Left lobe of liver (tissue), 2 donors: ENCODE data around the gene SIGLEC9. TPM values are rescaled to one million over a fixed set of nuclear protein-coding genes. Genes with fewer than 3 reads are reported as not detected.
"Not testable (repeated sequence)": the region's sequence is repeated elsewhere in the genome, so short reads cannot be mapped to it uniquely, and the experiment has no call there.

ENCODE experiments used
- ATAC-seq: fragments of 200-7000 bp; cut with Tn5 transposase; one replicate; pipeline ENCODE4 v1.9.1; 2020; ENCODE audit warnings: mild to moderate bottlenecking, moderate library complexity
- DNase-seq: peaks from one replicate; pipeline ENCODE4 v3.0.0-alpha.2; 2020; ENCODE audit warnings: low spot score
- total RNA-seq: library from RNA; stranded (reverse); gene quantifications from one replicate; pipeline ENCODE4 v1.2.1, GENCODE V29; 2021
- donor health status: DM: no; HTN: no; CAD: no; lungs with moderate emphysema.
- donor health status: DM: no; HTN: yes; CAD: no.

SIGLEC9 gene
- total RNA-seq, 1 donor from 2014 or later: 4.8 TPM

DNA sequence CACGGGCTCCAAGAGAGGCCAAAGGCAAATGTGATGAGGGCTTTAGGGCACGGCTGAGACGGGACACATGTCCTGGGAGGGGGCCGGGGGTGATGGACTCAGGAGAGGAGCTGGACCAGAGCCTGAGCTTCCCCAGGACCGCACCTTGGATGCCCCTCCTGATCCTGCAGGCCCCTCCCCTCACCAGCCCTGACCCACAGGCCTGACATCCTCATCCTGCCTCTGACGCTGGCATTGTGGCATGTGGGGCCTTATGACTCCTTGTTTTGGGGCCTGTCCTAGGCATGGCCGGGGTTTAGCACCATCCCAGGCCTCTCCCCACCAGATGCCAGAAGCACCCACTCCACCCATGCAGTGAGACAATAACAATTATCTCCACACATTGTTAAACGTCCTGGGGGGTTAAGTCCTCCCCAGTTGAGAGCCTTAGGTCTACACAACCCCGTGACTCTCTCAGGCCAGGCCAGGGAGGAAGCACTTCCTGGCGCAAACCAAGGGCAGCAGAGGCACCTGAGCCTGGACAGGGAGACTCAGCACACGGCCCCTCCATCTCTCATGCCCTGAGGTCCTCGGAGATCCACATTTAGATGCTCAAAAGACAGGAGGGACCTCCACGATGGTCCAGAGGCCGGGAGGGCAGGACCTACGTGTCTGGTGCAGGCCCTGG is 18.2 kb downstream of the SIGLEC9 start:
- not testable (repeated sequence) for DNase-seq
- peak; percentile 31 for ATAC-seq

DNA sequence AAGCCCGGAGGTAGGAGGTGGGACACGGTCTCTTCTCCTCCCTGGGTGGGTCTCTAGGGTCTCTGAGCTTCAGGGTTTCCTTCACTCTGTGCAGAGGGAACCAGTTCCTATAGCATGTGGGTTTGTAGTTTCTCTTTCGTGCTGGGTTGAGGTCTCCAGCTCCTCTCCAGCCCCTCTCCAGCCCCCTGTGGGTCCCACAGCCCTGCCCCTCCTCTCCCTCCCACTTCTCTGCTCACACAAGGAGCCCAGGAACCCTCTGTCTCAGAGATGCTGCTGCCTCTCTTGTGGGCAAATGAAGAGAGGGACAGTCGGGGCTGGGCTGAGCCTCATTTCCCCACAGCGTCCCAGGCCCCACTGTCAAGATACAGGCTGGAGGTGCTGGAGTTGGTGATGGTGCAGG is 18.8 kb downstream of the SIGLEC9 start:
- ATAC-seq: no peak

DNA sequence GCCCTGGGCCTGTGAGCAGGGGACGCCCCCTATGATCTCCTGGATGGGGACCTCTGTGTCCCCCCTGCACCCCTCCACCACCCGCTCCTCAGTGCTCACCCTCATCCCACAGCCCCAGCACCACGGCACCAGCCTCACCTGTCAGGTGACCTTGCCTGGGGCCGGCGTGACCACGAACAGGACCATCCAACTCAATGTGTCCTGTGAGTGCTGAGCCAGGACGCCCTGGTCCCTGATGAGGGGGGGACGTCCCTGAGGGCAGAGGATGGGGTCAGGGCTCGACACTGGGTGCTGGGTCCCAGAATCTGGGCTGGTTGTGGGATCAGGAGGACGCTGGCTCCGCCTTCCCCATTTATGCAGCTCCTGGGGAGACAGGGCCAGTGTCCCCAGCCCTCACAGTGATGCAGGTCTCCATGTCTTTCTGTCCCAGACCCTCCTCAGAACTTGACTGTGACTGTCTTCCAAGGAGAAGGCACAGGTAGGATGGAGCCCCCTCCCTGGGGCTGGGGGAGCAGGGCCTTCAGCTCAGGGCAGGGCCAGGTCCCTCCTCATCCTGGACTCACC is 19.9 kb downstream of the SIGLEC9 start:
- DNase-seq (no peak), ATAC-seq (no peak)

More for the DNA sequence above, 18.8 kb downstream of the SIGLEC9 start:
- no peak for DNase-seq

DNA sequence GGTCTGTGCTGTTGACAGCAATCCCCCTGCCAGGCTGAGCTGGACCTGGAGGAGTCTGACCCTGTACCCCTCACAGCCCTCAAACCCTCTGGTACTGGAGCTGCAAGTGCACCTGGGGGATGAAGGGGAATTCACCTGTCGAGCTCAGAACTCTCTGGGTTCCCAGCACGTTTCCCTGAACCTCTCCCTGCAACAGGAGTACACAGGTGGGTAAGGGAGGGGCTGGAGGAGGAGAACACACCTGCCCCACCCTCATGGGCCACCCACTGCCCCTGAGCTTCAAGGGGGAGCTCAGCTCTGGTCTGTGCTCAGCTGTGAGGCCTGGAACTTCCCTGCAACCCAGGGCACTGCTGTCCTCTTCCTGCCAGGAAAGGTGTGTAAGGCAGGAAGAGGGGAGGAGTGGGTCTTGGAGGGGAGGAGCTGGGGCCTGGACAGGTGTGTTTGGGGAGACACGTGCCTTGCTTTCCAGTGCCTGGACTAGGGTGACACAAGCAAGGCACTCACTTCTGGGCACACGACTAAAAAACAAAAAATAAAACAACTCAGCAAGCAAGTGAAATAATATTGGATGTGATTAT is 21.3 kb downstream of the SIGLEC9 start:
- ATAC-seq (no peak), DNase-seq (no peak)

DNA sequence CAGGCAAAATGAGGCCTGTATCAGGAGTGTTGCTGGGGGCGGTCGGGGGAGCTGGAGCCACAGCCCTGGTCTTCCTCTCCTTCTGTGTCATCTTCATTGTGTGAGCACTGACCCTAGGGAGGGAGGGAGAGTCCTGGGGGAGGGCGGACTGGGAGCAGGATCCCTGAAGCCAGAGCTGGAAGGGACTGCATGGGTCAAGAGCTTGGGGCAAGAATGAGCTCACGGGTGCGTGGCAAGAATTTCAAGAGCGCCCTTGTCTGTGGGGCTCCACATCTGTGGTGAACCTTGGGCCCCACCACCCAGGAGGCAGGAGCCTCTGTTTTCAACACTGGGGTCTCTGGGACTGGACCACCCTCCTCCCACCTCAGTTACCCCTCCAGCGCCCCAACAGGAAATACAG is 22.0 kb downstream of the SIGLEC9 start:
- DNase-seq (no peak), ATAC-seq (no peak)

DNA sequence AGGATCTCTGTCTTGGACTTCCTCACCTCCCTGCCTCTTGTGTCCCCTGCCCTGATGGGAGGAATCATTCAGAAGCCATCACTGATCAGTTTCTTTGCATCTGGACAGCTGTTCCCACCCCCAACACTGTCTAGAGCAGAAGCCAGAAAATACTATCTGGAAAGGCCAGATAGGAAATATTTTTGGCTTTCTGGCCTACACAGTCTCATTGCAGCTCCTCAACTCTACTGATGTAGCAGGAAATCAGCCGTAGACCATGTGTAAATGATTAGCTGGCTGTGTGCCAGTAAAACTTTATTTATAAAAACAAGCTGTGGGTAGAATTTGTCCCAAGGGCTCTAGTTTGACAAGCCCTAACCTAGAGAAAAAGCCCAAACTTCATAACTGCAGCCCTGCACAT is 23.0 kb downstream of the SIGLEC9 start:
- DNase-seq: no peak
- no peak for ATAC-seq

DNA sequence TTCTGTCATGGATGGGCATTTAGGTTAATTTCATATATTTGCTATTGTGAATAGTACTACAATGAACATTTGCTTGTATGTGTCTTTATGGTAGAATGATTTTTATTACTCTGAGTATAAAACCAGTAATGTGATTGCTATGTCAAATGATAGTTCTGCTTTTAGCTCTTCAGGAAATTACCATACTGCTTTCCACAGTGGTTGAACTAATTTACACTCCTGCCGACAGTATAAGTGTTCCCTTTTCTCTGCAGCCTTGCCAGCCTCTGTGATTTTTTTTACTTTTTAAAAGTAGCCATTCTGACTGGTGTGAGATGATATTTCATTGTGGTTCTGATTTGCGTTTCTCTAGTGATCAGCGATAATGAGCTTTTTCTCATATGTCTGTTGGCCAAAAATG is 23.9 kb downstream of the SIGLEC9 start:
- ATAC-seq: no peak

DNA sequence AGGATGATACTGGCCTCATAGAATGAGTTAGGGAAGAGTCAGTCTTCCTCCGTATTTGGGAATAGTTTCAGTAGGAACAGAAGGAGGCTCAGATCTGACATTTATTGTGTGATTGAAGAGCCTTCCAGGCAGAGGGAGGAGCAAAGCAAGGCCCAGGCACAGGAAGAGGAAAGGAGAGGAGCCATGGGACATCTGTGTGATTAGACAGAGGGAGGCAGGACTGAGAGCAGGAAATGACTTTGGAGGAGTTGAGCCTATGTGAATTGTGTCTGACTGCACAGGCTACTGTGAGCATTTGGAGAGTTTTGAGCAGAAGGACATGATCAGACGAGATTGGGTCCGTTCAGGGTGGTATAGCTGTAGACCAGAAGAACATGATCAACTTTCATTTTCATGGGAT is 25.9 kb downstream of the SIGLEC9 start:
- DNase-seq (no peak), ATAC-seq (peak; percentile 56)

More for the DNA sequence above, 23.9 kb downstream of the SIGLEC9 start:
- no peak for DNase-seq

DNA sequence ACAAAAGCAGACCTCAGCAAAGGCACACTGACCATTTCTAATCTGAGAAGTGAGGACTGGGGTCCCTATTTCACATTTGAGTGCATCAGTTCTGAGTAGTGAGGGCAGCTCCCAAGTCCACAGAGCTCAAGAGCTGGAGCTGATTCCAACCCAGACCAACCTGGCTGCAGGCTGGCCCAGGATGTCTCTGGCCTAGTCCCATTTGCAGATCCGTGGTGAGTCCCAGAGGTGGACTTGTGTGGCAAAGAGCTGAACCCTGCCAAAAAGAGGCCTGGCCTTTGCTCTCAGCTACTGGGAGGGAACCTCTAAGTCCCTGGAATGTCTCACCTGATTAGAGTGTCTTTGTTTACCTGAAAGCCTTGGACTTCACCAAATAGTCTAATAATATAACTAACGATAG is 32.0 kb downstream of the SIGLEC9 start:
- DNase-seq (no peak), ATAC-seq (no peak)

DNA sequence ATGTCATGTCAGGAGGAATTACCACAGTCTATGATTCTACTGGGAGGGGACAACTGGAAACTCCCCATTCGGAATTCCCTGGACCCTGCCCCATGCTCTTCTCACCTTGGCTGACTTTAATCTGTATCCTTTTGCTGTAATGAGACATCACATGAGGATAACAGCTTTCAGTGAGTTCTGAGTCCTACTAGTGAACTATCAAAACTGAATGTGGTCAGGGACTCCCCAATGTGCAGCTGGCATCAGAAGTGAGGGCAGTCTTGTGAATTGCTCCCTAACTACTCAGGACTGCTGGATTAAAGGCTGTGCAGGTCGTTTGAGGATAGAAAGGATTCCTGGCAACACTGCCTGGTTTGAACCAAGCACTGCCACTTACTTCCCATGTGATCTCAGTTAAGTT is 32.6 kb downstream of the SIGLEC9 start:
- no peak for DNase-seq
- ATAC-seq: no peak

DNA sequence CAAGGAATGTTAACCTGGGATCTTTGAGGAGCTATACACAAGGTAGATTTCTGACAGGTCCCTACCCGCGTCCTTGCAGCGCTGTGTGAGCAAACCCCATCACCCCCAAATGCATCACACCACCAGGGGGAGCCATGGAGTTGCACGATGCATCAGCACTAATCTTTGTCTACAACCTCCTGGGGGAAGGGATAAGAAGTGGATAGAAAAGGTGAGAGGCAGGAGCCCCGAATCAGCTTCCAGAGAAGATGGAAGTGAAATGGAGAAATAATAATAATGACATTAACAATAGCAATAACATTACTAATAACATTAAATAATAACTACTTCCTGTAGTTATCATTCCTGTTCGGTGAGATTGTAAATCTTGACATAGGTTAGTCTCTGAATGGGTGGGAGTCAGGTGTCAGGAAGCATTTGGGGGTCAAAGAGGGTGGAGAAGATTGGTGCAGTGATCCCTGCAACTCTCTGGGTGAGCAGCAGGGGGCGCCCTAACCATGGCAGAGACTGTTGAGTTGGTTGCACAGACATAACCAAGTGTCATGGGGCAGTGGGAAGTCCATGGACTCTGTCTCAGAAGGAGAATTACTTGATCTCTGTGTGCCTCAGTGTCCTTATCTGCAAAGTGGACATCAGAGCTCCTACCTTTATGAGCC is 33.9 kb downstream of the SIGLEC9 start:
- ATAC-seq: peak; percentile 70

DNA sequence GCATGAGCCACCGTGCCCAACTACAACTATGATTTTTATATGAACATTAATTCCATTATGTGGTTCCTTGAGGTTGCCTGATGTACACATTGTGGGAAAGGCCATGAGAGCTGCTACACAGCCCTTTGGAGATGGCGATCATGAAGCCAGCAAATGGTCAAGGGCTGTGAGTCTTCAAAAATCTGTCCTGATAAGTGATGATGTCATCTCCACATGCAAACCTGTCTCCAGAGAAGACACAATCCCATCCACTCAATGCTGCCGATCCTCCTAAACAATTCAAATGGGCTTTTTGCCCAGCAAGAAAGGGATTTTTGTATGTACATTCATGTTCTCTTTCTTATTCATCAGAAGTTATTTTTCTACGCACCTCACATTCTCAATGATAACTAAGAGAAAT is 35.0 kb downstream of the SIGLEC9 start:
- ATAC-seq (no peak), DNase-seq (no peak)

More for the DNA sequence above, 33.9 kb downstream of the SIGLEC9 start:
- no peak for DNase-seq

DNA sequence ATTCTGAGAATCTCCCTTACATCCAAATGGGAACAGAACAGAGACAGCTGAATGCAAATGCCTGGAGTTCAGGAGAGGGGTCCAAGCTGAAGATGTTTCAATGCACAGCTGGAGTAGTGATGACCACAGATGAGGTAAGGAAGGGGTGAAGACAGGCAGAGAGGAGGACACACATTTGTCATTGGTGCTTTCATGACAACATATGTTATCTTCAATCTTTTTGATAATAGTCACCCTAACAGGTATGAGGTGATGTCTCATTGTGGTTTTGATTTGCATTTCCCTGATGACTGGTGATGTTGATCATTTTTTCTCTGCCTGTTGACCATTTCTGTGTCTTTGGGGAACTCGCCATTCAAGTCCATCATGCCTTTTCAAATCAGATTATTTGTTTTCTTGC is 36.6 kb downstream of the SIGLEC9 start:
- no peak for DNase-seq
- no peak for ATAC-seq

DNA sequence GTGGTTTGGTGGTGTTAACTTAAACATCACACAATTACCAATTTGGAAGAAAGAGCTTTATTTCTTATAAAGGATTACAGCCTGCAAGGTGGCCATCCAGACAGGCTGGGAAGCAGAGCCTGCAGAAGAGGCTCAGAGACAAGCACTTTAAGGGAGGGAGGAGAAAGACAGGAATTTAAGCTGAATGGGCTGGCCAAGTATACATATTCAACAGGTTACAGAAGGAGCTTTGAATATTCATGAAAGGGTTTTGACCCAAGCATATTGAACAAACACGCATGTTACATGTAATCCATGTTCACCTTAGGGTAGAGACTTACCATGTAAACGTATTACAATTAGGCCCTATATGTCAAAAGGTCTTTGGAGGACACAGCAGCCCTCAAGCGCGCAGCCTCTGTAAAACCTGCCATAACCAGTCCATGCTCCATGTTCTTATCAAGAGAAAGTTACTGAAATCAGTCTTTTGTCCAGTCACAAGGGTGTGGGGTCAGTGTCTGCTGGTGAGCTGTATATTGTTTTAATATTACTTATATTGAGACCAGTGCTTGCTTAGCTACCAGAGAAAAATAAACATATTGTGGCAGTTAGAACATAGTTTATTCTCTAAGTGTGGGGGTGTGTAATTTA is 37.3 kb downstream of the SIGLEC9 start:
- ATAC-seq: no peak
- no peak for DNase-seq

DNA sequence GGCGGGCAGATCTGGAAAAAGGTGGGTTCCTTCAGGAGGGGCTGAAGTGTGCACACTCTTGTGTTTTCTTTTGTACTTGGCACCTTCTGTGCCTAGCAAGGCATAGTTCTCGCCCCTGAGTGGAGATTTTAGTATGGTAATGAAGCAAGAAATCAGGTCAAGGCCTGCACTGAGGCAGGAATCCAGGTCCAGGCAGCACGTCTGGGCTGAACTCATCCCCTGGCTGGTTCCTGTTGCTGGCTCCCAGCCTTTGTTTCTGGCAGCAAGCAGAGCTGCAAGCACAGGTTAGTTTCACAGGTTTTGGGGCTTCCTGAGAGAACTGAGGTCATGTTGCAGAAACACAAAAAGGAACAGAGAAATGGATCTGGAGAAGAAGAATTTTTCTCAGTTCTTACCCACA is 38.6 kb downstream of the SIGLEC9 start:
- ATAC-seq (peak; percentile 19), DNase-seq (no peak)

DNA sequence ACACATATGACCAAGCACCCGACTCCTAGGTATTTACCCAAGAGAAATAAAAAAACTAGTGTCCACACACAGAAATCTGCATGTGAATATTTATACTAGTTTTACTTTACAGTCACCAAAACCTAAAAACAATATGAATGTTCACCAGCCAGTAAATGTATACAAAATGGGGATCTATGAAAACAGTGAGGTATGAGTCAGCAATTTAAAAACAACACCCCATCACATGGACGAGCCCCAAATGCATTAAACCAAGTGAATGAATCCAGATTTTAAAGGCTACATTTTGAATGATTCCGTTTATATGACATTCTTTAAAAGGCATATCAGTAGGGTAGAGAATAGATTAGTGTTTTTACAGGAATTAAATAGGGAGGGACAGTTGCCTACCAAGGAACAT is 39.5 kb downstream of the SIGLEC9 start:
- no peak for ATAC-seq
- no peak for DNase-seq

DNA sequence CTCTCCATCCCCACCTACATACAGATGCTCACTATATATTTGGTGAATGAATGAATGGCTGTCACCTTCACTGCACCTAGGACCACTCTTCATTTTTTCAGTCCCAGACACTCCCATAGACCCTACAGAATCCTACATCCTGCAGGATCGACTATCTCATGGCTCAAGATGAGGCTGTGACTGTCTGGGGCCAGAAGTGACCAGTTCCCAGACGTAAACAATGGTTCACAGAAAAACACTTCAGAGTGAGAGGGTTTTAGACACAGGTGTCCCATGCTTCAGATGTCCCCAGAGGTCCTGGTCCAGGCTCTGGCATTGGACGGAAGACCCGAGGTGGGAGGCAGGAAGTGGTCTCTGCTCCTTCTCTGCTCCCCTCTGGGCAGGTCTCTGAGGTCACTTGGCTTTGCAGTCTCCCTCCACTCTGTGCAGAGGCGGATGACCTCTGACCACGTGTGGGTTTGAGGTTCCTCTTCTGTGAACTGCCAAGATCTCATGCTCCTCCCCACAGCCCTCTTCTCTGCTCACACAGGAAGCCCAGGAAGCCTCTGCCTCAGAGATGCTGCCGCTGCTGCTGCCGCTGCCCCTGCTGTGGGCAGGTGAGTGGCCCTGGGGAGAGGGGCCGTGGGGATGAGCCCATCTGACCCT is 42.3 kb downstream of the SIGLEC9 start:
- DNase-seq (no peak), ATAC-seq (peak; percentile 58)

DNA sequence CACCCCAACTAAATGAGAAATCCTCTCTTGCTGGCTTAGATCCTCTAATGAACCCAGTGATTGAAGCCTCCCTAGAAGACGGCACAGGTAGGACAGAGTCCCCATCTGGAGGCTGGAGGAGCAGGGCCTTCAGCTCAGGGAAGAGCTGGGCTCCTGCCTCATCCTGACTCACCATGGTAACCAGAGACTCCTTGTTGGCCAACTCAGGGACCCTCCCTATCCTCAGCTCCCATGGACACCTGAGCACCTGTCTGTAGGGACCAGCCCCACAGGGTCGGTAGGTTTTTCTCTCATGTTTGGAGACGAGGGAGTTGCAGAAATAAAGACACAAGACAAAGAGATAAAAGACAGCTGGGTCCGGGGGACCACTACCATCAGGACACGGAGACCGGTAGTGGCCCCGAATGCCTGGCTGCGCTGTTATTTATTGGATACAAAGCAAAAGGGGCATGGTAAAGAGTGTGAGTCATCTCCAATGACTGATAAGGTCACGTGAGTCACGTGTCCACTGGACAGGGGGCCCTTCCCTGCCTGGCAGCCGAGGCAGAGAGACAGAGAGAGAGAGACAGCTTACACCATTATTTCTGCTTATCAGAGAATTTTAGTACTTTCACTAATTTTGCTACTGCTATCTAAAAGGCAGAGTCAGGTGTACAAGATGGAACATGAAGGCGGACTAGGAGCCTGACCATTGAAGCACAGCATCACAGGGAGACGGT is 44.0 kb downstream of the SIGLEC9 start:
- ATAC-seq: no peak
- no peak for DNase-seq

DNA sequence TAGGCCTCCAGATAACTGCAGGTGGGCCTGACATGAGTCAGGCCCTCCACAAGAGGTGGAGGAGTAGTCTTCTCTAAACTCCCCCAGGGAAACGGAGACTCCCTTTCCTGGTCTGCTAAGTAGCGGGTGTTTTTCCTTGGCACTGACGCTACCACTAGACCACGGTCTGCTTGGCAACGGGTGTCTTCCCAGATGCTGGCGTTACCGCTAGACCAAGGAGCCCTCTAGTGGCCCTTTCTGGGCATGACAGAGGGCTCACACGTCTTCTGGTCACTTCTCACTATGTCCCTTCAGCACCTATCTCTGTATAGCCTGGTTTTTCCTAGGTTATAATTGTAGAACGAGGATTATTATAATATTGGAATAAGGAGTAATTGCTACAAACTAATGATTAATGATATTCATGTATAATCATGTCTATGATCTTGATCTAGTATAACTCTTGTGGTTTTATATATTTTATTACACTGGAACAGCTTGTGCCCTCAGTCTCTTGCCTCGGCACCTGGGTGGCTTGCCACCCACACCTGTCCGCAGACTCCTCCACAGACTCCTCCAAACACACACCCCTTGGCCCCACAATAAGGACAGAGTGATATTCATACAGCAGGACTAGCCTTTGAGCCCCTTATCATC is 44.7 kb downstream of the SIGLEC9 start:
- DNase-seq: peak; percentile 71
- peak; percentile 42 for ATAC-seq

DNA sequence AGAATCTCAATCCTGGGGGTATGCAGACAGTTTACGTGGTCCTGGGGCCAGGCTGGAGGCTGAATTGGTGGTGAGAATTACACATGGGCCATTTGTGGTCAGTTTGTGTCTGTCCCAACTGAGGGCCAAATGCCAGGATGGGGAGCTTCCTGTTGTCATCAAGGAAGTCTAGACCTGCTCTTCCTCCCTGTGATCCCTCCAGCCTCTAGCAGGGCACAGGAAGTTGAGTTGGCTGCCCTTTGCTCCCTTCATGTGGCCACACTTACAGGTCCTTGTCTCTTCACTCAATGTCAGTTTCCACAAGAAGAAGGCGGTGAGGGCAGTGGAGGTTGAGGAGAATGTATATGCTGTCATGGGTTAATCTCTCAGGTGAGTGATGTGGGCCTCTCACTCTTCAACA is 47.5 kb downstream of the SIGLEC9 start:
- no peak for ATAC-seq
- no peak for DNase-seq
